K562 (cell line): ENCODE results near the gene SMOC2. TPM values are rescaled to one million over a fixed set of nuclear protein-coding genes. Genes with fewer than 3 reads are reported as not detected.

Experiments
- ATAC-seq: fragments of 200-7000 bp; cut with Tn5 transposase; 3 replicates; pipeline ENCODE4 v1.9.1; 2020; ENCODE audit warnings: moderate library complexity
- BruUV-seq: library from RNA; stranded (reverse); fragments of 400-500 nt; replicated peaks from 2 replicates; lab custom pipeline; 2021; lab: Mats Ljungman, UMichigan
- CTCF ChIA-PET: fragments of 300-600 bp; formaldehyde crosslinking; extraction: SDS; loops from one replicate; lab custom pipeline; 2021; ENCODE audit warnings: low intra/inter-chr PET ratio; lab: Yijun Ruan, JAX
- POLR2A ChIA-PET: fragments of 300-600, 350-650 bp; sonication (Branson Sonifier 250); formaldehyde crosslinking; extraction: SDS; loops from one replicate; lab custom pipeline; 2021; ENCODE audit warnings: antibody characterized with exemption, inconsistent platforms; lab: Yijun Ruan, JAX
- DNase-seq, 4 experiments: peaks; one replicate each; pipeline versions ENCODE4 v3.0.0 to v3.0.0-alpha.2; 2011 to 2018; ENCODE audit warnings: low spot score in 3 of 4, mixed read lengths in 3 of 4; ENCODE audit errors: extremely low read depth in 1 of 4
- FAIRE-seq: peaks from 2 replicates; lab custom pipeline; 2011; peaks lifted over from hg19 to GRCh38; lab: Jason Lieb, UNC
- H2AFZ ChIP-seq: 2 replicates; pipeline ENCODE4 v1.6.0; 2011; ENCODE audit warnings: low read depth, low read length, control low read depth, inconsistent platforms
- H3K27ac ChIP-seq: fragments of 200-600 bp; 3 replicates; pipeline ENCODE4 v1.8.0; 2011; ENCODE audit warnings: low read depth, mild to moderate bottlenecking, control low read depth, inconsistent platforms, low read length, moderate library complexity, mixed read lengths; ENCODE audit errors: extremely low read depth
- H3K27me3 ChIP-seq, 2 experiments: fragments of 300-600 bp in 1 of 2; 2 replicates in 1 of 2; 3 replicates in 1 of 2; pipeline versions ENCODE4 v1.6.0 to v1.8.0; 2011; ENCODE audit warnings: inconsistent platforms in 2 of 2, low read length in 2 of 2, mild to moderate bottlenecking in 1 of 2, mixed read lengths in 1 of 2, moderate library complexity in 1 of 2; ENCODE audit not compliant: control insufficient read depth in 2 of 2, insufficient read depth in 2 of 2
- H3K36me3 ChIP-seq: fragments of 300-600 bp; 3 replicates; pipeline ENCODE4 v1.8.0; 2011; ENCODE audit warnings: mild to moderate bottlenecking, low read length, inconsistent platforms; ENCODE audit not compliant: control insufficient read depth, insufficient read depth
- H3K4me1 ChIP-seq, 2 experiments: fragments of 200-600 bp in 1 of 2; replicated peaks in 1 of 2; 2 replicates in 1 of 2; 3 replicates in 1 of 2; pipeline versions ENCODE4 v1.5.1 to v1.8.0; 2011; ENCODE audit warnings: inconsistent platforms in 2 of 2, low read length in 2 of 2, mild to moderate bottlenecking in 1 of 2, mixed read lengths in 1 of 2, moderate library complexity in 1 of 2; ENCODE audit not compliant: control insufficient read depth in 2 of 2, insufficient read depth in 2 of 2
- H3K4me2 ChIP-seq: 2 replicates; pipeline ENCODE4 v1.6.1; 2011; ENCODE audit warnings: low read length, control low read depth, inconsistent platforms, mixed read lengths; ENCODE audit not compliant: insufficient read depth
- H3K4me3 ChIP-seq: fragments of 200-600 bp; sonication (generic), shearing (Covaris generic); 2 replicates; pipeline ENCODE4 v1.5.1; 2016; ENCODE audit warnings: control low read depth, inconsistent platforms
- H3K79me2 ChIP-seq: fragments of 200-600 bp; 3 replicates; pipeline ENCODE4 v1.8.0; 2011; ENCODE audit warnings: low read length, inconsistent platforms; ENCODE audit not compliant: control insufficient read depth, insufficient read depth
- H3K9ac ChIP-seq, 2 experiments: 2 replicates each; pipeline versions ENCODE4 v1.6.0 to v1.6.1; 2011; ENCODE audit warnings: low read depth in 2 of 2, low read length in 2 of 2, control low read depth in 1 of 2, inconsistent platforms in 1 of 2, mild to moderate bottlenecking in 1 of 2, mixed read lengths in 1 of 2; ENCODE audit not compliant: insufficient read depth in 1 of 2
- H3K9me1 ChIP-seq: one replicate; pipeline ENCODE4 v1.6.0; 2011; ENCODE audit warnings: inconsistent platforms, mild to moderate bottlenecking, low read length, moderate library complexity; ENCODE audit not compliant: control insufficient read depth, insufficient read depth
- H3K9me3 ChIP-seq: replicated peaks from 2 replicates; pipeline ENCODE4 v1.5.1; 2011; ENCODE audit warnings: low read depth, low read length, inconsistent platforms; ENCODE audit not compliant: control insufficient read depth, insufficient read depth
- H4K20me1 ChIP-seq: replicated peaks from 2 replicates; pipeline ENCODE4 v1.6.1; 2011; ENCODE audit warnings: low read length, inconsistent platforms, mixed read lengths; ENCODE audit not compliant: control insufficient read depth, insufficient read depth
- BMI1 ChIP-seq: fragments of 150-350 bp; IDR thresholded peaks from 2 replicates; pipeline ENCODE4 v1.6.1; 2014; ENCODE audit warnings: low read length
- CBFA2T3 ChIP-seq: fragments of 450-650 bp; IDR thresholded peaks from 2 replicates; pipeline ENCODE4 v1.6.1; 2017
- DNMT1 ChIP-seq: fragments of 450-650 bp; IDR thresholded peaks from 2 replicates; pipeline ENCODE4 v1.6.1; 2016; ENCODE audit warnings: antibody characterized with exemption, mild to moderate bottlenecking
- FOSL1 ChIP-seq: fragments of 200-800 bp; sonication (Bioruptor generic); conservative IDR thresholded peaks from 2 replicates; pipeline ENCODE4 v1.6.1; 2016; ENCODE audit warnings: missing genetic modification characterization, missing compliant biosample characterization
- NRF1 ChIP-seq, 2 experiments: fragments of 450-650 bp; IDR thresholded peaks in 1 of 2; conservative IDR thresholded peaks in 1 of 2; 2 replicates each; pipeline ENCODE4 v1.6.1; 2014; ENCODE audit warnings: mild to moderate bottlenecking in 2 of 2
- POLR3A ChIP-seq: IDR thresholded peaks from 2 replicates; pipeline ENCODE4 v1.6.1; 2011; ENCODE audit warnings: borderline replicate concordance, mild to moderate bottlenecking, moderate library complexity; ENCODE audit not compliant: insufficient read length, insufficient read depth; ENCODE audit errors: extremely low read depth
- ZBTB40 ChIP-seq, 2 experiments: fragments of 450-650 bp in 1 of 2; sonication (generic) in 1 of 2; formaldehyde crosslinking in 1 of 2; IDR thresholded peaks; 2 replicates each; pipeline versions ENCODE4 v1.7.1 to v1.9.0; 2016 to 2022; ENCODE audit warnings: inconsistent platforms in 1 of 2, mild to moderate bottlenecking in 1 of 2, missing genetic modification reagents in 1 of 2
- ZNF586 ChIP-seq: fragments of 450-650 bp; formaldehyde crosslinking; conservative IDR thresholded peaks from 2 replicates; pipeline ENCODE4 v1.4.0; 2020; ENCODE audit warnings: mild to moderate bottlenecking, moderate library complexity
- ZNF707 ChIP-seq: fragments of 250-450 bp; sonication (Bioruptor Pico); conservative IDR thresholded peaks from 2 replicates; pipeline ENCODE4 v1.8.0; 2022; ENCODE audit warnings: inconsistent platforms, mild to moderate bottlenecking, moderate library complexity
- ZNF79 ChIP-seq: fragments of 250-450 bp; sonication (Bioruptor Pico); IDR thresholded peaks from 2 replicates; pipeline ENCODE4 v1.4.0; 2020; ENCODE audit warnings: low read depth, mild to moderate bottlenecking, moderate library complexity
- WGBS: fragments of 100-300 bp; shearing (Covaris generic); methylation state at CpG from one replicate; pipeline ENCODE4 v1.1.6; 2016; ENCODE audit warnings: low coverage, mixed read lengths; ENCODE audit not compliant: insufficient coverage; ENCODE audit errors: missing lambda C conversion rate; 5-methylcytosine and 5-hydroxymethylcytosine counted together
- in situ Hi-C: fragments of 300-500 bp; cut with MboI; formaldehyde crosslinking; loops from 4 replicates; pipeline ENCODE4 v1.15.0; 2018; ENCODE audit warnings: inconsistent platforms, mixed read lengths
- intact Hi-C: fragments of 100-400 bp; cut with micrococcal nuclease; formaldehyde crosslinking; loops from 2 replicates; pipeline ENCODE4 v1.14.2; 2022
- polyA plus RNA-seq, 8 experiments: library from polyadenylated mRNA; depleted of rRNA in 4 of 8; stranded (reverse) in 5 of 8; unstranded in 3 of 8; fragments of >200 nt; fragmentation: Nextera tagmentation in 2 of 8; fragmentation: Illumina TruSeq in 1 of 8; extraction: Ambion mirVana in 2 of 8; extraction: Trizol in 1 of 8; gene quantifications; 2 replicates each; pipeline versions ENCODE4 v1.2.1 to v1.2.3, GENCODE V29; 2011 to 2014; ENCODE audit warnings: inconsistent platforms in 1 of 8, missing spikeins in 1 of 8
- total RNA-seq, 7 experiments: library from RNA; depleted of rRNA in 6 of 7; stranded (reverse); fragments of >200 nt in 6 of 7; fragmentation: Illumina TruSeq in 2 of 7; extraction: Trizol in 2 of 7; gene quantifications; 2 replicates each; pipeline versions ENCODE4 v1.2.1 to v1.2.3, GENCODE V29; 2011 to 2021; ENCODE audit warnings: low replicate concordance in 1 of 7
- TF ChIP-seq, protein P1 (sequence below): fragments of 450-650 bp; formaldehyde crosslinking; IDR thresholded peaks from 2 replicates; pipeline ENCODE4 v1.4.0; 2022; ENCODE audit warnings: missing genetic modification characterization

SMOC2 gene
- total and polyA plus RNA-seq, 9 of the 15 experiments (the other 6 are each of a cell fraction or from before 2014, with no cell fraction given), result 0.45 to 2.3 (median 1.1) TPM

DNA sequence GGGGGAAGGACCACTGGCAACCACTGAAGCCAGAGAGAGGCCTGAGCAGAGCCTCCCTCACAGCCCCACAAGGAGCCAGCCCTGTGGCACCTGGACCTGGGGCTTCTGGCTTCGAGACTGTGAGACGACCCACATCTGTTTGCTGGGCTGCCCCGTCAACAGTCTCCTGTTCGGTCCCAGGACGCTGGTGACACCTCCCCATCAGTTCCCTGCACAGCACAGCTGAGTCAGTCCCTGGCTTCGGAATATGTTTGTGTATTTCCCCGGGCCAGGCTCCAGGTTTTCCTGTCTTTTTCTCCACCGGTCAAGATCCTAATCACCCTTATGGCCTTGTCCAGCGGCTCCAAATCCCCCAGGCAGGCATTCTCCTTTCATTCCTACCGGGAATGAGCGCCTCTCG lies 46.4 kb upstream of the SMOC2 start:
- H3K4me1 ChIP-seq, result no peaks in the 10 kb centered on the region
- no peak overlapping the region for H3K4me3 ChIP-seq
- TF ChIP-seq FOSL1 (tag), result no peak
- TF ChIP-seq CBFA2T3, result no peak
- TF ChIP-seq DNMT1, result no peak
- TF ChIP-seq ZNF586 (CRISPR knock-in tag), result no peak
- TF ChIP-seq POLR3A, result no peak
- no peak for TF ChIP-seq BMI1
- TF ChIP-seq ZNF79 (CRISPR knock-in tag), result no peak
- TF ChIP-seq ZNF707 (CRISPR knock-in tag), result no peak
- no peak for TF ChIP-seq ZBTB40 (IDR thresholded peaks at IDR 0.05)
- TF ChIP-seq ZBTB40 (CRISPR knock-in tag; IDR thresholded peaks at IDR 0.05), result no peak
- TF ChIP-seq, protein P1, sequence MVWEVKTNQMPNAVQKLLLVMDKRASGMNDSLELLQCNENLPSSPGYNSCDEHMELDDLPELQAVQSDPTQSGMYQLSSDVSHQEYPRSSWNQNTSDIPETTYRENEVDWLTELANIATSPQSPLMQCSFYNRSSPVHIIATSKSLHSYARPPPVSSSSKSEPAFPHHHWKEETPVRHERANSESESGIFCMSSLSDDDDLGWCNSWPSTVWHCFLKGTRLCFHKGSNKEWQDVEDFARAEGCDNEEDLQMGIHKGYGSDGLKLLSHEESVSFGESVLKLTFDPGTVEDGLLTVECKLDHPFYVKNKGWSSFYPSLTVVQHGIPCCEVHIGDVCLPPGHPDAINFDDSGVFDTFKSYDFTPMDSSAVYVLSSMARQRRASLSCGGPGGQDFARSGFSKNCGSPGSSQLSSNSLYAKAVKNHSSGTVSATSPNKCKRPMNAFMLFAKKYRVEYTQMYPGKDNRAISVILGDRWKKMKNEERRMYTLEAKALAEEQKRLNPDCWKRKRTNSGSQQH (CRISPR knock-in tag), result no peak
- no peak for TF ChIP-seq NRF1 (conservative IDR thresholded peaks at IDR 0.05 in 1 of 2, IDR thresholded peaks at IDR 0.05 in 1 of 2)
- TF ChIP-seq, all 486 proteins: peak for 0
- Histone ChIP-seq H3K27ac (no peak overlapping the region), H3K9me1 (no peaks in the 10 kb centered on the region), H3K27me3 (peaks cover 22 to 55% of the 10 kb centered on the region in 2 experiments; a peak in 4 of 5 replicates), H3K4me2 (no peak overlapping the region), H3K9me3 (no peaks in the 10 kb centered on the region), H2AFZ (no peak overlapping the region), H4K20me1 (0 out of 2 replicates have a peak, but pooled peaks cover 16% of the 10 kb centered on the region), H3K79me2 (no peaks in the 10 kb centered on the region), H3K36me3 (no peaks in the 10 kb centered on the region), H3K9ac (no peak overlapping the region)
- WGBS, result 0% methylated on average over 12 of the region's 12 CpGs
- in situ Hi-C loops (no loop called here), intact Hi-C loops (no loop called here)
- no peak for FAIRE-seq
- ATAC-seq, result no peak
- ChIA-PET POLR2A (no interaction called here), CTCF (no interaction called here)
- DNase-seq, result no peak
- no TSS peak for BruUV-seq
